ENCODE measurements around the gene PDE5A. TPM values are rescaled to one million over a fixed set of nuclear protein-coding genes. Genes with fewer than 3 reads are reported as not detected.

Gene PDE5A
- total RNA-seq, 4 donors from 2014 or later, result 15.7 to 36.7 (median 28.3) TPM

- peak overlapping the region in 3 of 4 donors; percentile 74 to 87 (median 87) for H3K4me3 ChIP-seq
These were observed 2.8 kb downstream of the PDE5A start for GRCh38 chr4:119625761-119626160.

DNA sequence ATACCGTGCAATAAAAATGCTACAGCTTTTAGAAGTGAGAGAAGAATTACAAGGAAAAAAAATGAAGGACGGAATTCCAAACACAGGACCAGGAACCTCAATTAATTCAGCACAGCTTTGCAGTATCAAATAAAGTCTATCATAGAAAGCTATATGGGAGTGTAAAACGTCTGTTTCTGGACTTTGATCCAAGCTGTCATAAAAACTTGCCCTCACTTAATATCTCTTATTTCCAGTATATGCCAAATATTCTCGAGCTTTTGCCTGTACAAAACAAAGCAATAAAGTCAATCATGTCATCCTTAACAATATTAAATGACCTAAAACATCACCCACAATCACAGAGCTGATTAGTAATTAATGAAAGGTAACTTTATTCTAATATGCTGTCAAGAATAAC lies 4.2 kb downstream of the PDE5A start:
- Histone ChIP-seq H3K27ac (peak overlapping the region in 3 of 4 donors; percentile 36 to 93 (median 91)), H3K27me3 (no peaks in the 10 kb centered on the region), H3K4me1 (peaks cover 0 to 31% (median 3%) of the 10 kb centered on the region in 4 donors), H3K4me3 (no peak overlapping the region), H3K9me3 (no peaks in the 10 kb centered on the region), H3K36me3 (no peaks in the 10 kb centered on the region)
- 52 to 58% methylated on average over 4 of the region's 4 CpGs for WGBS, 2 donors
- no peak for DNase-seq (ENCODE audit: low spot score in 2 of 2)
- TF ChIP-seq EP300 (IDR thresholded peaks at IDR 0.05), result no peak

More at GRCh38 chr4:119625761-119626160, 2.8 kb downstream of the PDE5A start:
- Histone ChIP-seq H3K4me1 (peaks cover 0 to 31% (median 4%) of the 10 kb centered on the region in 4 donors), H3K27me3 (no peaks in the 10 kb centered on the region), H3K36me3 (no peaks in the 10 kb centered on the region), H3K9me3 (no peaks in the 10 kb centered on the region), H3K27ac (peak overlapping the region in 3 of 4 donors; percentile 25 to 93 (median 91))
- no peak for DNase-seq (ENCODE audit: low spot score in 2 of 2)
- WGBS, 2 donors, result 36 to 37% methylated on average over 2 of the region's 2 CpGs
- no peak for TF ChIP-seq EP300 (IDR thresholded peaks at IDR 0.05)
- no peak for TF ChIP-seq POLR2A (IDR thresholded peaks at IDR 0.05)
- TF ChIP-seq CTCF (IDR thresholded peaks at IDR 0.05), result no peak

- H3K4me3 ChIP-seq, result no peak overlapping the region
- H3K27me3 ChIP-seq, result no peaks in the 10 kb centered on the region
- peaks cover 0 to 31% (median 1%) of the 10 kb centered on the region in 4 donors for H3K4me1 ChIP-seq
These were observed 5.6 kb downstream of the PDE5A start for GRCh38 chr4:119623025-119623424.

DNA sequence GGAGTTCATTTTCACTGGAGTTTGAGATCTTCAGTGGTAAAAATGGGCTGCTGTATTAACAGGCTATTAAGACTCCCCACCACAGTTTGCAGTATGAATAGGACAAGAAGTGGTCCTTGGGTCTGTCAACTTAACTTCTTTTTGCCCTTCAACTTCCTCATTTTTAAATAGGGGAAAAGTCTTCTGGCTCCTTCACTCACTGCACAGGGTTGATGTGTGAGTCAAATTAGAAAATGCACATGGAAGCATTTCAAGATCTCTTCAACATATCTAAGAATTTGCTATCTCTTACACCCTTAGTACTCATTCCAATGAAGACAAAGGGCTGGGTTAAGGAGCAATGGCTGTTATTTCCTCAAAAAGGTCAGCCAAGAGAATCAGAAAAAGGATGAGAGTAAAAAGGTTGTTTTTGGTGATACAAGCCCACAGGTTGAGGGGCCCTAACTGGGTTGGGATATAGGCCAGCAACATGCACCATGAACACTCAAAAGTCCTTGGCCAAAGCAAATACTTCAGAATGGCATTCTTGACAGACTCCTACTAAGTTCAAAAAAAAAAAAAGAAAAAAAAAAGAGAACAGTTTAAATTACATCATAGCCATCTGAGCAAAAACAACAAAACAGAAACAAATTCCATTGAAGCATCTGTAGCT lies 13.4 kb downstream of the PDE5A start:
- H3K27me3 ChIP-seq, result no peaks in the 10 kb centered on the region

More at GRCh38 chr4:119623025-119623424, 5.6 kb downstream of the PDE5A start:
- no peaks in the 10 kb centered on the region for H3K36me3 ChIP-seq
- H3K9me3 ChIP-seq, result no peaks in the 10 kb centered on the region
- DNase-seq (ENCODE audit: low spot score in 2 of 2), result no peak
- TF ChIP-seq CTCF (IDR thresholded peaks at IDR 0.05) (no peak), EP300 (IDR thresholded peaks at IDR 0.05) (no peak), POLR2A (IDR thresholded peaks at IDR 0.05) (no peak)
- peak overlapping the region in 2 of 4 donors; percentile 91 to 93 for H3K27ac ChIP-seq

GRCh38 chr4:119604266-119604665 lies 24.3 kb downstream of the PDE5A start:
- Histone ChIP-seq H3K27ac (no peak overlapping the region), H3K27me3 (no peaks in the 10 kb centered on the region)
- no peak for DNase-seq (ENCODE audit: low spot score in 2 of 2)

More for the DNA sequence above, 13.4 kb downstream of the PDE5A start:
- Histone ChIP-seq H3K4me1 (peaks cover 0 to 23% (median 0%) of the 10 kb centered on the region in 4 donors), H3K36me3 (peaks cover 0 to 5% (median 0%) of the 10 kb centered on the region in 3 donors), H3K9me3 (no peaks in the 10 kb centered on the region), H3K4me3 (no peak overlapping the region), H3K27ac (peak overlapping the region in 1 of 4 donors; percentile 37)
- TF ChIP-seq EP300 (IDR thresholded peaks at IDR 0.05) (no peak), CTCF (IDR thresholded peaks at IDR 0.05) (no peak), POLR2A (IDR thresholded peaks at IDR 0.05) (no peak)
- DNase-seq (ENCODE audit: low spot score in 2 of 2), result no peak

More at GRCh38 chr4:119604266-119604665, 24.3 kb downstream of the PDE5A start:
- Histone ChIP-seq H3K36me3 (peaks cover 0 to 20% (median 0%) of the 10 kb centered on the region in 3 donors), H3K9me3 (peaks cover 0 to 2% (median 0%) of the 10 kb centered on the region in 4 donors), H3K4me1 (no peaks in the 10 kb centered on the region), H3K4me3 (no peak overlapping the region)
- no peak for TF ChIP-seq CTCF (IDR thresholded peaks at IDR 0.05)
- no peak for TF ChIP-seq EP300 (IDR thresholded peaks at IDR 0.05)
- no peak for TF ChIP-seq POLR2A (IDR thresholded peaks at IDR 0.05)

All from tibial nerve (tissue), 4 donors.